ENCODE results near the gene RCC2. TPM values are rescaled to one million over a fixed set of nuclear protein-coding genes. Genes with fewer than 3 reads are reported as not detected.

RCC2 gene
- total RNA-seq, 1 experiment from 2014 or later = 473 TPM

DNA sequence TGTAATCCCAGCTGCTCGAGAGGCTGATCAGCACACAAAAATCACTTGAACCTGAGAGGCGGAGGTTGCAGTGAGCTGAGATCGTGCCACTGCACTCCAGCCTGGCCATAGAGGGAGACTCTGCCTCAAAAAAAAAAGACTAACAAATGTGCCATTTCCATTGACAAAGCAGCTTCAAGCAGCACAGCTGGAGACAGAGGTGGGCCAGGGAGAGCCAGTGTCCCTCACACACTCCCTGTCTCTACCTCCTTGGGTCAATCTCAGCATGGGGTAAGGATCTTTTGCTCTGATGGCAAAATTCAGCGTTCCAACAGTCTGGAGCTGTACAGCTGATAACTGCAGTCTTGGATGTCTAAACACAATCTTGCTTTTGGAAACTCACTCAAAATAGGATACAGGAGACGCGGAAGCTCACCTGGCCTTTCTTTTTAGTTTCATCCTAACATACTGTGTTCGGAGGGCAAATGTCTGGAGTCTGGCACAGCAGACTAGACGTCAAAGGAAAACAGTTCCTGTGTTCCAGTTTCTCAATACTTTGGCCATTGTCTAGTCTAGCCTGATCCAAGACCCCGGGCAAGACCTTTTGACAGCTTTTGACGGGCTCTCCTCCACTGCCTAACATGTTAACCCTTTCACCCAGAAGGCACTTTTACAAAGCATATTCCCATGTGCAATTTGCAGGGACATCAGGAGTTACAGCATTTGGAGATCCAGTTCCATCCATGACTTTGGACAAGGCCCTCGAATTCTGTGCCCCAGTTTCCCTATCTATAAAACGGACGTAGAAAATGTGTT is 2.9 kb downstream of the RCC2 start:
- Histone ChIP-seq H3K14ac (ENCODE audit: insufficient read depth, low read length) (no peak overlapping the region), H3K27me3 (ENCODE audit: insufficient read depth, low read length) (peaks cover 3% of the 10 kb centered on the region; the same call in 1 of the 2 replicates), H3T11ph (ENCODE audit: low read length) (no peak overlapping the region), H3K23ac (ENCODE audit: insufficient read length, low read depth, low read length) (no peak overlapping the region), H2BK12ac (ENCODE audit: insufficient read length, low read depth, low read length) (no peak overlapping the region), H2AK5ac (ENCODE audit: insufficient read length, low read length) (no peak overlapping the region), H2BK15ac (ENCODE audit: low read depth, low read length) (no peak overlapping the region), H4K8ac (replicated peaks; ENCODE audit: insufficient read length, low read depth, low read length) (no peak overlapping the region), H3K4me2 (ENCODE audit: insufficient read depth, insufficient read length, low read length) (peak overlapping the region; percentile 83), H3K9me3 (ENCODE audit: control insufficient read depth, low read depth, low read length) (no peaks in the 10 kb centered on the region), H3K79me2 (ENCODE audit: insufficient read depth, low read length) (peaks cover 41% of the 10 kb centered on the region), H2BK20ac (ENCODE audit: low read depth, low read length, poor library complexity, severe bottlenecking) (no peak overlapping the region), H4K20me1 (ENCODE audit: control insufficient read depth, insufficient read depth, insufficient read length) (no peaks in the 10 kb centered on the region), H3K56ac (ENCODE audit: insufficient read length, low read depth, low read length) (no peak overlapping the region), H3K18ac (ENCODE audit: insufficient read length, low read depth, low read length) (no peak overlapping the region), H3K27ac (ENCODE audit: insufficient read length, low read depth, low read length) (no peak overlapping the region), H3K4me1 (ENCODE audit: insufficient read depth, low read length) (peaks cover 31% of the 10 kb centered on the region; the same call in 1 of the 2 replicates), H3K9ac (ENCODE audit: extremely low read depth, insufficient read length, low read length) (peak overlapping the region; percentile 25), H2BK120ac (ENCODE audit: low read depth, low read length, poor library complexity, severe bottlenecking) (no peak overlapping the region), H4K5ac (ENCODE audit: insufficient read length, low read depth, low read length) (no peak overlapping the region), H2BK5ac (ENCODE audit: insufficient read length, low read length) (no peak overlapping the region), H3K79me1 (ENCODE audit: insufficient read depth, low read depth, low read length, poor library complexity, severe bottlenecking) (no peaks in the 10 kb centered on the region), H2AFZ (ENCODE audit: low read length) (no peak overlapping the region), H3K4ac (ENCODE audit: low read depth, low read length) (no peak overlapping the region), H4K91ac (ENCODE audit: insufficient read length, low read depth, low read length) (no peak overlapping the region), H3K23me2 (ENCODE audit: insufficient read length, low read depth, low read length, poor library complexity, severe bottlenecking) (peaks cover 23% of the 10 kb centered on the region)
- peak overlapping the region; percentile 44 to 93 (median 53); a peak in 5 of 7 replicates for H3K27ac Mint-ChIP-seq
- TF ChIP-seq, protein P1, sequence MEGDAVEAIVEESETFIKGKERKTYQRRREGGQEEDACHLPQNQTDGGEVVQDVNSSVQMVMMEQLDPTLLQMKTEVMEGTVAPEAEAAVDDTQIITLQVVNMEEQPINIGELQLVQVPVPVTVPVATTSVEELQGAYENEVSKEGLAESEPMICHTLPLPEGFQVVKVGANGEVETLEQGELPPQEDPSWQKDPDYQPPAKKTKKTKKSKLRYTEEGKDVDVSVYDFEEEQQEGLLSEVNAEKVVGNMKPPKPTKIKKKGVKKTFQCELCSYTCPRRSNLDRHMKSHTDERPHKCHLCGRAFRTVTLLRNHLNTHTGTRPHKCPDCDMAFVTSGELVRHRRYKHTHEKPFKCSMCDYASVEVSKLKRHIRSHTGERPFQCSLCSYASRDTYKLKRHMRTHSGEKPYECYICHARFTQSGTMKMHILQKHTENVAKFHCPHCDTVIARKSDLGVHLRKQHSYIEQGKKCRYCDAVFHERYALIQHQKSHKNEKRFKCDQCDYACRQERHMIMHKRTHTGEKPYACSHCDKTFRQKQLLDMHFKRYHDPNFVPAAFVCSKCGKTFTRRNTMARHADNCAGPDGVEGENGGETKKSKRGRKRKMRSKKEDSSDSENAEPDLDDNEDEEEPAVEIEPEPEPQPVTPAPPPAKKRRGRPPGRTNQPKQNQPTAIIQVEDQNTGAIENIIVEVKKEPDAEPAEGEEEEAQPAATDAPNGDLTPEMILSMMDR (conservative IDR thresholded peaks at IDR 0.05) = no peak
- WGBS (ENCODE audit: extremely low coverage, insufficient read length, low lambda C conversion rate) = no CpG with 5 or more reads among the region's 13 CpGs
- peak overlapping the region; percentile 75 to 84 for H3K4me3 Mint-ChIP-seq
- no peak for DNase-seq
- peaks cover 52 to 60% (median 53%) of the 10 kb centered on the region in 3 experiments; a peak in 6 of 7 replicates for H3K36me3 Mint-ChIP-seq (ENCODE audit: insufficient read depth in 1 of 3, low read depth in 3 of 3)
- H3K27me3 Mint-ChIP-seq (ENCODE audit: low read depth) = peaks cover 12% of the 10 kb centered on the region
- peaks cover 2 to 3% of the 10 kb centered on the region in 2 experiments; a peak in 3 of 5 replicates for H3K9me3 Mint-ChIP-seq
- H3K4me1 Mint-ChIP-seq = peaks cover 62 to 69% of the 10 kb centered on the region in 2 experiments
